H9 (cell line): ENCODE results near the gene OR10A3. TPM values are rescaled to one million over a fixed set of nuclear protein-coding genes. Genes with fewer than 3 reads are reported as not detected.

Experiments used
- DNase-seq: peaks from one replicate; pipeline ENCODE4 v3.0.0-alpha.2; 2017
- H2AFZ ChIP-seq: one replicate; pipeline ENCODE4 v1.6.1; 2013; ENCODE audit warnings: mild to moderate bottlenecking, low read length, control low read depth, moderate library complexity
- H2AK5ac ChIP-seq: 2 replicates; pipeline ENCODE4 v1.6.1; 2013; ENCODE audit warnings: low read length, control low read depth, mixed read lengths; ENCODE audit not compliant: insufficient read length
- H2BK120ac ChIP-seq: one replicate; pipeline ENCODE4 v1.6.1; 2013; ENCODE audit warnings: low read depth, mild to moderate bottlenecking, low read length, control low read depth, inconsistent platforms; ENCODE audit not compliant: poor library complexity, severe bottlenecking
- H2BK12ac ChIP-seq: 2 replicates; pipeline ENCODE4 v1.6.1; 2013; ENCODE audit warnings: low read length, control low read depth, mixed read lengths, low read depth; ENCODE audit not compliant: insufficient read length
- H2BK15ac ChIP-seq: 2 replicates; pipeline ENCODE4 v1.6.1; 2013; ENCODE audit warnings: low read depth, low read length, control low read depth
- H2BK20ac ChIP-seq: one replicate; pipeline ENCODE4 v1.6.1; 2013; ENCODE audit warnings: low read depth, mild to moderate bottlenecking, low read length, control low read depth, inconsistent platforms; ENCODE audit not compliant: poor library complexity, severe bottlenecking
- H2BK5ac ChIP-seq: 2 replicates; pipeline ENCODE4 v1.6.1; 2013; ENCODE audit warnings: low read length, control low read depth, mixed read lengths; ENCODE audit not compliant: insufficient read length
- H3K14ac ChIP-seq: 2 replicates; pipeline ENCODE4 v1.6.1; 2013; ENCODE audit warnings: low read length, control low read depth; ENCODE audit not compliant: insufficient read depth
- H3K18ac ChIP-seq: 2 replicates; pipeline ENCODE4 v1.6.1; 2013; ENCODE audit warnings: low read depth, mild to moderate bottlenecking, mixed read lengths, low read length, control low read depth; ENCODE audit not compliant: insufficient read length
- H3K23ac ChIP-seq: 2 replicates; pipeline ENCODE4 v1.6.1; 2013; ENCODE audit warnings: low read length, control low read depth, mixed read lengths, low read depth; ENCODE audit not compliant: insufficient read length
- H3K23me2 ChIP-seq: 2 replicates; pipeline ENCODE4 v1.6.1; 2013; ENCODE audit warnings: low read depth, mild to moderate bottlenecking, mixed read lengths, low read length, control low read depth; ENCODE audit not compliant: insufficient read length, poor library complexity, severe bottlenecking
- H3K27ac ChIP-seq: 2 replicates; pipeline ENCODE4 v1.5.1; 2013; ENCODE audit warnings: low read length, control low read depth, mixed read lengths, low read depth; ENCODE audit not compliant: insufficient read length
- H3K27me3 ChIP-seq: 2 replicates; pipeline ENCODE4 v1.6.1; 2013; ENCODE audit warnings: low read length, control low read depth, inconsistent platforms; ENCODE audit not compliant: insufficient read depth
- H3K4ac ChIP-seq: 2 replicates; pipeline ENCODE4 v1.6.1; 2013; ENCODE audit warnings: low read depth, mild to moderate bottlenecking, control low read depth, inconsistent platforms, low read length, moderate library complexity
- H3K4me1 ChIP-seq: 2 replicates; pipeline ENCODE4 v1.6.1; 2013; ENCODE audit warnings: low read length, control low read depth, inconsistent platforms; ENCODE audit not compliant: insufficient read depth
- H3K4me2 ChIP-seq: 2 replicates; pipeline ENCODE4 v1.6.1; 2013; ENCODE audit warnings: low read length, control low read depth, mixed read lengths; ENCODE audit not compliant: insufficient read length, insufficient read depth
- H3K56ac ChIP-seq: 2 replicates; pipeline ENCODE4 v1.6.1; 2013; ENCODE audit warnings: low read depth, mild to moderate bottlenecking, mixed read lengths, low read length, control low read depth; ENCODE audit not compliant: insufficient read length
- H3K79me1 ChIP-seq: 2 replicates; pipeline ENCODE4 v1.6.1; 2013; ENCODE audit warnings: low read depth, mild to moderate bottlenecking, moderate library complexity, low read length, control low read depth, inconsistent platforms; ENCODE audit not compliant: insufficient read depth, poor library complexity, severe bottlenecking
- H3K79me2 ChIP-seq: 2 replicates; pipeline ENCODE4 v1.6.1; 2013; ENCODE audit warnings: low read length, control low read depth, inconsistent platforms; ENCODE audit not compliant: insufficient read depth
- H3K9ac ChIP-seq: 2 replicates; pipeline ENCODE4 v1.6.1; 2013; ENCODE audit warnings: low read length, control low read depth, mixed read lengths; ENCODE audit not compliant: insufficient read length; ENCODE audit errors: extremely low read depth
- H3K9me3 ChIP-seq: one replicate; pipeline ENCODE4 v1.6.1; 2013; ENCODE audit warnings: low read depth, low read length, inconsistent platforms; ENCODE audit not compliant: control insufficient read depth
- H3T11ph ChIP-seq: one replicate; pipeline ENCODE4 v1.6.1; 2013; ENCODE audit warnings: mild to moderate bottlenecking, low read length, control low read depth, inconsistent platforms
- H4K20me1 ChIP-seq: one replicate; pipeline ENCODE4 v1.6.1; 2013; ENCODE audit not compliant: control insufficient read depth, insufficient read length, insufficient read depth
- H4K5ac ChIP-seq: 2 replicates; pipeline ENCODE4 v1.6.1; 2013; ENCODE audit warnings: low read depth, mild to moderate bottlenecking, mixed read lengths, low read length, control low read depth; ENCODE audit not compliant: insufficient read length
- H4K8ac ChIP-seq: replicated peaks from 2 replicates; pipeline ENCODE4 v1.6.1; 2013; ENCODE audit warnings: low read length, control low read depth, mixed read lengths, low read depth; ENCODE audit not compliant: insufficient read length
- H4K91ac ChIP-seq: 2 replicates; pipeline ENCODE4 v1.6.1; 2013; ENCODE audit warnings: low read depth, mild to moderate bottlenecking, moderate library complexity, mixed read lengths, low read length, control low read depth; ENCODE audit not compliant: insufficient read length
- H3K27ac Mint-ChIP-seq, 3 experiments: 2 replicates in 2 of 3; 3 replicates in 1 of 3; pipeline ENCODE4 v1.8.0; 2020 to 2021; ENCODE audit warnings: mixed read lengths in 3 of 3, mild to moderate bottlenecking in 1 of 3, moderate library complexity in 1 of 3
- H3K27me3 Mint-ChIP-seq: 2 replicates; pipeline ENCODE4 v1.8.0; 2021; ENCODE audit warnings: low read depth, mild to moderate bottlenecking, moderate library complexity, mixed read lengths
- H3K36me3 Mint-ChIP-seq, 3 experiments: 2 replicates in 2 of 3; 3 replicates in 1 of 3; pipeline ENCODE4 v1.8.0; 2020 to 2021; ENCODE audit warnings: low read depth in 3 of 3, mixed read lengths in 3 of 3; ENCODE audit not compliant: insufficient read depth in 1 of 3
- H3K4me1 Mint-ChIP-seq, 2 experiments: 2 replicates each; pipeline ENCODE4 v1.8.0; 2020; ENCODE audit warnings: mixed read lengths in 2 of 2
- H3K4me3 Mint-ChIP-seq, 2 experiments: 2 replicates in 1 of 2; 3 replicates in 1 of 2; pipeline ENCODE4 v1.8.0; 2020 to 2021; ENCODE audit warnings: mild to moderate bottlenecking in 2 of 2, mixed read lengths in 2 of 2, moderate library complexity in 1 of 2
- H3K9me3 Mint-ChIP-seq, 2 experiments: 2 replicates in 1 of 2; 3 replicates in 1 of 2; pipeline ENCODE4 v1.8.0; 2020; ENCODE audit warnings: mild to moderate bottlenecking in 2 of 2, mixed read lengths in 2 of 2, moderate library complexity in 1 of 2
- WGBS: extraction: QIAGEN DNeasy Blood & Tissue Kit; methylation state at CpG from one replicate; pipeline ENCODE4 v1.1.7; 2013; ENCODE audit warnings: missing lambda C conversion rate, low lambda C conversion rate, mixed read lengths; ENCODE audit not compliant: insufficient read length; ENCODE audit errors: extremely low coverage; 5-methylcytosine and 5-hydroxymethylcytosine counted together
- total RNA-seq: library from RNA; stranded (reverse); gene quantifications from 2 replicates; pipeline ENCODE4 v1.2.1, GENCODE V29; 2021
- TF ChIP-seq, protein P1 (sequence below): fragments of 200-600 bp; sonication (generic); conservative IDR thresholded peaks from 3 replicates; pipeline ENCODE4 v1.8.0; 2021; ENCODE audit warnings: antibody characterized with exemption, mild to moderate bottlenecking

The OR10A3 gene
- total RNA-seq, 1 experiment from 2014 or later: not detected

DNA sequence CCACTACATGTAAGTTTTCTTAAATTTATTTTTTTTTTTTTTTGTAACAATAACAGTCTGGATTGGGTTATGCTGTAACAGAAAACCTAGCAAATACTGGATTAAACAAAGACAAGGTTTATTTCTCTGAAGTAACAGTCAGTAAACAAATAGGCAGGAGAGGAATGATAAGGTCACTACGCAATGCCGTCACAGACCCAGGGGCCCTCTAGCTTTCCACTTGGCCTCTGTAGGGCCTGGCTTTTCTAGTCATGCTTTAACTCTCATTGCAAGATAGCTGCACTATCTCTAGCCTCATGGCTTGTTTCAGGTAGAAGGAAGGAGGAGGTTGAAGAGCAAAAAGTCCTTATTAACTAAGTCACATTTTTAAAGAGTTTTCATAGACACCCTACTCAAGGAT, 17.0 kb downstream of the OR10A3 start:
- Histone ChIP-seq H2AFZ (no peak overlapping the region), H3K4me1 (no peaks in the 10 kb centered on the region), H3K9me3 (no peaks in the 10 kb centered on the region), H2BK120ac (no peak overlapping the region), H3K14ac (no peak overlapping the region), H2AK5ac (no peak overlapping the region), H2BK5ac (no peak overlapping the region), H3K4ac (no peak overlapping the region), H3K79me2 (no peaks in the 10 kb centered on the region), H3K27me3 (no peaks in the 10 kb centered on the region), H2BK12ac (no peak overlapping the region), H3K23ac (no peak overlapping the region), H3K79me1 (no peaks in the 10 kb centered on the region), H4K20me1 (no peaks in the 10 kb centered on the region), H3K18ac (no peak overlapping the region), H3K56ac (no peak overlapping the region), H4K5ac (no peak overlapping the region), H3K23me2 (no peaks in the 10 kb centered on the region), H2BK15ac (no peak overlapping the region), H2BK20ac (no peak overlapping the region), H4K8ac (no peak overlapping the region), H3K27ac (no peak overlapping the region), H3T11ph (no peak overlapping the region), H3K9ac (no peak overlapping the region), H3K4me2 (no peak overlapping the region), H4K91ac (no peak overlapping the region)
- TF ChIP-seq, protein P1, sequence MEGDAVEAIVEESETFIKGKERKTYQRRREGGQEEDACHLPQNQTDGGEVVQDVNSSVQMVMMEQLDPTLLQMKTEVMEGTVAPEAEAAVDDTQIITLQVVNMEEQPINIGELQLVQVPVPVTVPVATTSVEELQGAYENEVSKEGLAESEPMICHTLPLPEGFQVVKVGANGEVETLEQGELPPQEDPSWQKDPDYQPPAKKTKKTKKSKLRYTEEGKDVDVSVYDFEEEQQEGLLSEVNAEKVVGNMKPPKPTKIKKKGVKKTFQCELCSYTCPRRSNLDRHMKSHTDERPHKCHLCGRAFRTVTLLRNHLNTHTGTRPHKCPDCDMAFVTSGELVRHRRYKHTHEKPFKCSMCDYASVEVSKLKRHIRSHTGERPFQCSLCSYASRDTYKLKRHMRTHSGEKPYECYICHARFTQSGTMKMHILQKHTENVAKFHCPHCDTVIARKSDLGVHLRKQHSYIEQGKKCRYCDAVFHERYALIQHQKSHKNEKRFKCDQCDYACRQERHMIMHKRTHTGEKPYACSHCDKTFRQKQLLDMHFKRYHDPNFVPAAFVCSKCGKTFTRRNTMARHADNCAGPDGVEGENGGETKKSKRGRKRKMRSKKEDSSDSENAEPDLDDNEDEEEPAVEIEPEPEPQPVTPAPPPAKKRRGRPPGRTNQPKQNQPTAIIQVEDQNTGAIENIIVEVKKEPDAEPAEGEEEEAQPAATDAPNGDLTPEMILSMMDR: no peak
- Mint-ChIP-seq H3K4me1 (no peaks in the 10 kb centered on the region), H3K36me3 (peaks cover 0 to 5% (median under 1%) of the 10 kb centered on the region in 3 experiments; a peak in 5 of 7 replicates), H3K9me3 (peaks cover 4 to 5% of the 10 kb centered on the region in 2 experiments; a peak in 2 of 5 replicates), H3K27me3 (no peaks in the 10 kb centered on the region), H3K27ac (no peak overlapping the region), H3K4me3 (no peak overlapping the region)
- DNase-seq: no peak
- no CpG with 5 or more reads among the region's 2 CpGs for WGBS
